Peyer's patch (tissue), 4 donors: ENCODE measurements around the gene HS6ST2.

ENCODE experiments used
- CTCF ChIP-seq, 6 experiments: fragments of 450-650 bp in 4 of 6; fragments of 200-600 bp in 2 of 6; sonication (generic) in 1 of 6; IDR thresholded peaks; one replicate each; pipeline ENCODE4 v1.5.1; 2017 to 2019; ENCODE audit warnings: antibody characterized with exemption in 6 of 6, mild to moderate bottlenecking in 3 of 6, moderate library complexity in 1 of 6
- POLR2A ChIP-seq, 2 donors: fragments of 450-650 bp; IDR thresholded peaks; one replicate each; pipeline ENCODE4 v1.5.1; 2017; ENCODE audit warnings: antibody characterized with exemption in 2 of 2, mild to moderate bottlenecking in 2 of 2, moderate library complexity in 2 of 2

- TF ChIP-seq CTCF (IDR thresholded peaks at IDR 0.05) (no peak), POLR2A (IDR thresholded peaks at IDR 0.05) (no peak)
These were observed 172.2 kb downstream of the HS6ST2 start for GRCh38 chrX:132786217-132786616.
